Endothelial cell of umbilical vein (primary cell): ENCODE measurements around the gene STK10. TPM values are rescaled to one million over a fixed set of nuclear protein-coding genes. Genes with fewer than 3 reads are reported as not detected.

Source experiments
- BruUV-seq: library from RNA; stranded (reverse); fragments of 400-500 nt; replicated peaks from 2 replicates; lab custom pipeline; 2021; lab: Mats Ljungman, UMichigan
- CTCF ChIA-PET: fragments of 300-600, 350-600 bp; sonication (Branson Sonifier 250); formaldehyde crosslinking; loops from one replicate; lab custom pipeline; 2021; ENCODE audit warnings: antibody characterized with exemption, inconsistent platforms; lab: Charles Lee
- POLR2A ChIA-PET: fragments of 300-600, 350-600 bp; sonication (Branson Sonifier 250); formaldehyde crosslinking; loops from one replicate; lab custom pipeline; 2021; ENCODE audit warnings: antibody characterized with exemption, inconsistent platforms; lab: Charles Lee
- DNase-seq: peaks from one replicate; pipeline ENCODE4 v3.0.0-alpha.2; 2011; ENCODE audit warnings: low read depth, low spot score
- FAIRE-seq: peaks from 2 replicates; lab custom pipeline; 2011; peaks lifted over from hg19 to GRCh38; lab: Jason Lieb, UNC
- H2AFZ ChIP-seq: 2 replicates; pipeline ENCODE4 v1.6.0; 2012; ENCODE audit warnings: low read depth, low read length, control low read depth, inconsistent platforms
- H3K27ac ChIP-seq: 2 replicates; pipeline ENCODE4 v1.5.1; 2011; ENCODE audit warnings: low read depth, mild to moderate bottlenecking, control low read depth, low read length, moderate library complexity; ENCODE audit not compliant: insufficient read depth
- H3K27me3 ChIP-seq, 2 experiments: 2 replicates each; pipeline versions ENCODE4 v1.6.0 to v1.6.1; 2011; ENCODE audit warnings: low read length in 2 of 2, mixed read lengths in 1 of 2; ENCODE audit not compliant: control insufficient read depth in 2 of 2, insufficient read depth in 2 of 2
- H3K36me3 ChIP-seq, 2 experiments: 2 replicates in 1 of 2; 3 replicates in 1 of 2; pipeline ENCODE4 v1.5.1; 2011; ENCODE audit warnings: low read length in 2 of 2, mild to moderate bottlenecking in 1 of 2, moderate library complexity in 1 of 2; ENCODE audit not compliant: control insufficient read depth in 2 of 2, insufficient read depth in 2 of 2; ENCODE audit errors: extremely low read depth in 1 of 2
- H3K4me1 ChIP-seq: 3 replicates; pipeline ENCODE4 v1.5.1; 2011; ENCODE audit warnings: mild to moderate bottlenecking, low read length; ENCODE audit not compliant: control insufficient read depth, insufficient read depth; ENCODE audit errors: extremely low read depth
- H3K4me2 ChIP-seq: 2 replicates; pipeline ENCODE4 v1.6.1; 2011; ENCODE audit warnings: low read length, control low read depth, mixed read lengths; ENCODE audit not compliant: insufficient read depth
- H3K4me3 ChIP-seq, 3 experiments: fragments of 200-600 bp in 1 of 3; sonication (generic), shearing (Covaris generic) in 1 of 3; replicated peaks in 1 of 3; 2 replicates each; pipeline ENCODE4 v1.5.1; 2011 to 2016; ENCODE audit warnings: control low read depth in 3 of 3, low read length in 3 of 3, mild to moderate bottlenecking in 2 of 3, inconsistent platforms in 1 of 3, low read depth in 1 of 3, moderate library complexity in 1 of 3; ENCODE audit not compliant: insufficient read depth in 1 of 3
- H3K79me2 ChIP-seq: 2 replicates; pipeline ENCODE4 v1.6.0; 2012; ENCODE audit warnings: low read length, inconsistent platforms; ENCODE audit not compliant: control insufficient read depth, insufficient read depth
- H3K9ac ChIP-seq: replicated peaks from 2 replicates; pipeline ENCODE3; 2011; ENCODE audit warnings: low read length, control low read depth; ENCODE audit not compliant: insufficient read depth; ENCODE audit errors: extremely low read depth
- H3K9me1 ChIP-seq: replicated peaks from 3 replicates; pipeline ENCODE4 v1.6.0; 2011; ENCODE audit warnings: mild to moderate bottlenecking, low read length; ENCODE audit not compliant: control insufficient read depth, insufficient read depth; ENCODE audit errors: extremely low read depth
- H3K9me3 ChIP-seq: replicated peaks from 2 replicates; pipeline ENCODE4 v1.5.1; 2012; ENCODE audit warnings: low read length, inconsistent platforms; ENCODE audit not compliant: control insufficient read depth, insufficient read depth
- H4K20me1 ChIP-seq: replicated peaks from 2 replicates; pipeline ENCODE3; 2011; ENCODE audit warnings: mild to moderate bottlenecking, low read length; ENCODE audit not compliant: control insufficient read depth, insufficient read depth; ENCODE audit errors: extremely low read depth
- CTCF ChIP-seq, 2 donors: IDR thresholded peaks; 1 replicate in 1 of 2; 2 replicates in 1 of 2; pipeline ENCODE4 v1.5.1; 2011; ENCODE audit warnings: low read length in 2 of 2, mild to moderate bottlenecking in 2 of 2, moderate library complexity in 2 of 2, control low read depth in 1 of 2, inconsistent platforms in 1 of 2, low read depth in 1 of 2; ENCODE audit not compliant: insufficient read depth in 1 of 2; ENCODE audit errors: extremely low read depth in 1 of 2
- GATA2 ChIP-seq: IDR thresholded peaks from 2 replicates; pipeline ENCODE4 v1.7.0; 2011; ENCODE audit warnings: low read depth, mild to moderate bottlenecking, moderate library complexity, mixed read lengths, low read length; ENCODE audit not compliant: insufficient read length, insufficient read depth
- JUN ChIP-seq: IDR thresholded peaks from 2 replicates; pipeline ENCODE4 v1.6.1; 2011; ENCODE audit warnings: borderline replicate concordance, low read depth; ENCODE audit not compliant: insufficient read length, insufficient read depth
- POLR2AphosphoS5 ChIP-seq: IDR thresholded peaks from 2 replicates; pipeline ENCODE4 v1.6.1; 2012; ENCODE audit warnings: low read depth, mild to moderate bottlenecking, control low read depth, low read length, moderate library complexity; ENCODE audit not compliant: insufficient read depth
- dilution Hi-C: fragments of 300-500 bp; cut with MboI; formaldehyde crosslinking; loops from one replicate; pipeline ENCODE4 v1.15.0; 2019; ENCODE audit warnings: low sequenced_read_pairs; ENCODE audit not compliant: extremely low pct_ligation_motif_present
- intact Hi-C: fragments of 100-400 bp; cut with micrococcal nuclease; formaldehyde crosslinking; loops from one replicate; pipeline ENCODE4 v1.10.0; 2022
- polyA plus RNA-seq, 4 experiments: library from polyadenylated mRNA; depleted of rRNA in 3 of 4; stranded (reverse) in 3 of 4; unstranded in 1 of 4; fragments of >200 nt; gene quantifications; 2 replicates each; pipeline versions ENCODE4 v1.2.1 to v1.2.3, GENCODE V29; 2011 to 2012; ENCODE audit warnings: missing spikeins in 1 of 4
- total RNA-seq: library from RNA; stranded (reverse); gene quantifications from 2 replicates; pipeline ENCODE4 v1.2.3, GENCODE V29; 2021

STK10 gene
- total and polyA plus RNA-seq, 2 donors (not counting 3 experiments of a cell fraction or from before 2014, with no cell fraction given) = 16.9 to 47.2 TPM

DNA sequence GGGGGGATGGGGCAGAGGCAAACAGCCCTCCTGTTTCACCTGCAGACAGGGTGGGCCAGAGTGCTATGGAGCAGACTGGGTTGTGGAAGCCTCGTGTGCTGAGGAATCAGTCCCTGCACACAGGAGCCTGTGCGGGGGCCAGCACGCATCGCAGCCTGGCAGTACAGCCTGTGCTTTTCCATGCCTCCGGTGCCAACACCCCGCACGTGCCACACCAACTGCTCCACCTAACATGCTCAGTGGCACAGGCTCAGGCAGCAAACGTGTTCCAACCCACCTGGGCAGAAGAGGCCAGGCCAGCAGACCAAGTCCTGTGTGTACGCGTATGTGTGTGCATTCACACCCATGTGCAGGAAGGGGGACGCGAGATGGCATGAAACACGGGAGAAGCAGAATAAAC is 144.2 kb downstream of the STK10 start:
- Histone ChIP-seq H3K4me1 (peaks cover 15% of the 10 kb centered on the region), H3K9me3 (no peaks in the 10 kb centered on the region), H4K20me1 (peaks cover 4% of the 10 kb centered on the region), H3K27ac (no peak overlapping the region), H3K9me1 (no peaks in the 10 kb centered on the region), H3K4me2 (no peak overlapping the region), H3K4me3 (no peak overlapping the region), H3K9ac (no peak overlapping the region), H2AFZ (no peak overlapping the region), H3K36me3 (peaks cover 0 to 3% of the 10 kb centered on the region in 2 experiments), H3K79me2 (no peaks in the 10 kb centered on the region), H3K27me3 (no peaks in the 10 kb centered on the region)
- CTCF ChIA-PET = no interaction called here
- dilution Hi-C loops = no loop called here
- no peak for FAIRE-seq
- intact Hi-C loops = loop anchor here (10.0 kb wide), 2 partner anchors 409 to 559 kb away; no protein-coding TSS in a partner anchor
- TF ChIP-seq JUN = no peak
- no peak for DNase-seq
- POLR2A ChIA-PET = no interaction called here
- TSS peak; percentile 57 for BruUV-seq

DNA sequence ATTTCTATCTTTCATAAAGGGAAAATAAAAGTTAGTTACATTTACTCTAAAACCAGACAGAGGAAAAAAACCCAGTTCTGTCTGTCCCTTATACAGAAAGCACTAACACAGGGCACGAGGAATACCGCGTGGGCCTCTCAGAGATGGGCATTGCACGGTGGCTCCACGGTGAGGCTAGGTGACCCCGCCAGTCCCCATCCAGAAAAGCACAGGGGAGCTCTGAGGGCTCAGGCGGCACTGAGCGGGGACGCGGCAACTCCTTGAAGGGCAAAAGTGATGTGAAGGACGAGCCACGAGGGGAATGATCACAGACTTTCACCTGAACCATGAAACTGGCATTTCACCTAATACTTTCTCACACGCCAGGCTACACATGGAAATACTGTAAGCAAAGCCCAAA is 145.8 kb downstream of the STK10 start:
- Histone ChIP-seq H3K9me3 (no peaks in the 10 kb centered on the region), H3K4me1 (no peaks in the 10 kb centered on the region), H3K27ac (no peak overlapping the region), H3K27me3 (no peaks in the 10 kb centered on the region), H4K20me1 (peaks cover 4% of the 10 kb centered on the region), H3K36me3 (peaks cover 0 to 3% of the 10 kb centered on the region in 2 experiments), H3K4me3 (no peak overlapping the region), H3K9me1 (no peaks in the 10 kb centered on the region), H2AFZ (no peak overlapping the region), H3K9ac (no peak overlapping the region), H3K79me2 (no peaks in the 10 kb centered on the region), H3K4me2 (no peak overlapping the region)
- BruUV-seq = no TSS peak
- dilution Hi-C loops = no loop called here
- intact Hi-C loops = loop anchor here (10.0 kb wide), 2 partner anchors 407 to 557 kb away; no protein-coding TSS in a partner anchor
- DNase-seq (no peak), FAIRE-seq (no peak)
- TF ChIP-seq POLR2AphosphoS5 (no peak), CTCF (IDR thresholded peaks at IDR 0.05; ENCODE audit: extremely low read depth in 1 of 2, insufficient read depth in 1 of 2, low read depth in 1 of 2, low read length in 2 of 2) (no peak), GATA2 (no peak), JUN (no peak)
- POLR2A ChIA-PET = no interaction called here
- CTCF ChIA-PET = interaction anchor here (3.3 to 4.9 kb wide), 2 partner anchors 17 to 130 kb away, joined by 25 to 122 read pairs; no protein-coding TSS in a partner anchor
